Epithelial cell of esophagus (primary cell): ENCODE data around the gene IBSP.

Experiments used
- DNase-seq: peaks from one replicate; pipeline ENCODE4 v3.0.0; 2010; ENCODE audit warnings: low read depth
- H3K4me3 ChIP-seq: 2 replicates; pipeline ENCODE4 v1.5.1; 2011; ENCODE audit warnings: mild to moderate bottlenecking, low read length, control low read depth
- CTCF ChIP-seq: IDR thresholded peaks from 2 replicates; pipeline ENCODE4 v1.5.1; 2011; ENCODE audit warnings: low read depth, mild to moderate bottlenecking, low read length, control low read depth, inconsistent platforms; ENCODE audit not compliant: insufficient read depth; ENCODE audit errors: missing control alignments

IBSP gene

GRCh38 chr4:87844452-87844851 is 45.1 kb downstream of the IBSP start:
- TF ChIP-seq CTCF: no peak
- DNase-seq: peak; percentile 15
- no peak overlapping the region for H3K4me3 ChIP-seq

- no peak overlapping the region for H3K4me3 ChIP-seq
- TF ChIP-seq CTCF: no peak
- no peak for DNase-seq
Measured at GRCh38 chr4:87846226-87846625, 46.9 kb downstream of the IBSP start.

- peak; percentile 72 for DNase-seq
- TF ChIP-seq CTCF: peak; percentile 80
- H3K4me3 ChIP-seq: no peak overlapping the region
Measured at GRCh38 chr4:87848622-87849351, 49.4 kb downstream of the IBSP start.

- H3K4me3 ChIP-seq: no peak overlapping the region
- no peak for TF ChIP-seq CTCF
- DNase-seq: no peak
Measured at GRCh38 chr4:87849612-87850011, 50.3 kb downstream of the IBSP start.

GRCh38 chr4:87851332-87851731 is 52.0 kb downstream of the IBSP start:
- H3K4me3 ChIP-seq: no peak overlapping the region
- no peak for TF ChIP-seq CTCF
- no peak for DNase-seq

GRCh38 chr4:87851953-87852352 is 52.6 kb downstream of the IBSP start:
- DNase-seq: no peak
- H3K4me3 ChIP-seq: no peak overlapping the region
- no peak for TF ChIP-seq CTCF

GRCh38 chr4:87853108-87853507 is 53.8 kb downstream of the IBSP start:
- no peak overlapping the region for H3K4me3 ChIP-seq
- TF ChIP-seq CTCF: peak; percentile 51
- DNase-seq: peak; percentile 65
